HG03045 (cell line): Measurements from ENCODE around the gene AKIRIN2.

ENCODE experiments used
- ATAC-seq: cut with Tn5 transposase; IDR thresholded peaks from one replicate; pipeline ENCODE4 v1.9.1; 2021; ENCODE audit warnings: mild to moderate bottlenecking, moderate library complexity; ENCODE audit not compliant: unreplicated experiment

AKIRIN2 gene

DNA sequence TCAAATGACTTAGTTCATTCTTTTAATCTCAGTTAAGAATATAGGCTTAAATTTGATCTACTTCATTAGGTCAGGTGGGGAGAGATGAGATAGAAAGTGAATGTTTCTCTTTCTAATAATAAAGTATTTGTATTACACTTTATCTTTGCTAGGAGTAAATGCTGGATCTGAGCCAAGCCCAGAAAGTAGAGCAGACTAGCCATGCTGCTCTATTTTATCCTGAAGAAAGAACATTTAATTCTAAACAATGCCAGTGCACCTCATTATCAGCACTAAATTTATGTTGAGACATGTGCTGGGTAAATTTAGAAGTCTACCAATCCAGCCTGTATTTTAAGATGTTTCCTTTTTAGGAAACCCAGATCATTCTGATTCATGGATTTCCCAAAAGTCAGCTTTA lies 43.5 kb downstream of the AKIRIN2 start:
- ATAC-seq = no peak

DNA sequence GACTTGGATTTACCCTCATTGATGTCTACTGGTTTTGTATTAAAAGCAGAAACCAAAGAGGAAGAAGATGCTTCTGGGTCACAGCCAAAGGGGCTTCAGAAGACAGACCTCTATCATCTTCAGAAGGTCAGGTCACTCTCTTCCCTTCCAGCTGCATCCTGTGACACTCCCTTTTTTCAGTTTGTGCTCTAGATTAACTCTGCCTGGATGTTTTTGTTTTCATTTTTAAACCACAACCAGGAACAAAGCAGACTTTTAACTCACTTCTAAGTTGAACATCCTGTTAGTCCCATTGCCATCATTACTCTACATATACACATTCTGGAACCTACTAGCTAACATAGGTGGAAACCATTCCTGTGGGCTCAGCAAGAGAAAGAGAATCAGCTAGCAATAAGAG lies 45.2 kb downstream of the AKIRIN2 start:
- no peak for ATAC-seq

GRCh38 chr6:87655824-87656223 lies 46.2 kb downstream of the AKIRIN2 start:
- ATAC-seq = no peak

DNA sequence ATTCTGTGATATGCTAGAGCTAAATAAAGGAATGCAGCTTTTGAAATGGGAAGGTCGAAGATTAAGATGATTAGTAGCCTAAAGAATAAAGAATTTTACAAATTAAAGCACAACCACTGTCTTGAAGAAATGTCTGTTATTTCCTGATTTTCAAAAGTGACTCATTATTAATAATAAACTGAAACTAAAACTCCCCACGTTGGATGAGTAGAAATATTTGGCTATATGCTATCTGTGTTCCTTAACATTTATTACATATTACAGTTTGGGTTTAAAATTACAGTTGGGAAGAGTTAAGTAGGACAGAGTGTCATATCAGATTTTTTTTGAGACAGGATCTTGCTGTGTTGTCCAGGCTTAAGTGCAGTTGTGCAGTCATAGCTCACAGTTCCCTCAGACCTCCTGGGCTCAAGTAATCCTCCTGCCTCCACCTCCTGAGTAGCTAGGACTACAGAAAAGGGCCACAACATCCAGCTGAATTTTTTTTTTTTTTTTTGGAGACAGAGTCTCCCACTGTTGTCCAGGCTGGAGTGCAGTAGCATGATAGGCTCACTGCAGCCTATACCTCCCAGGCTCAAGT lies 47.1 kb downstream of the AKIRIN2 start:
- ATAC-seq = no peak

- ATAC-seq = no peak
Measured at GRCh38 chr6:87654122-87654521, 47.9 kb downstream of the AKIRIN2 start.

- no peak for ATAC-seq
Measured at GRCh38 chr6:87653074-87653962, 48.7 kb downstream of the AKIRIN2 start.

- ATAC-seq = no peak
Measured at GRCh38 chr6:87645080-87645479, 57.0 kb downstream of the AKIRIN2 start.

- no peak for ATAC-seq
Measured at GRCh38 chr6:87641065-87641692, 60.9 kb downstream of the AKIRIN2 start.

- no peak for ATAC-seq
Measured at GRCh38 chr6:87639373-87639772, 62.7 kb downstream of the AKIRIN2 start.

DNA sequence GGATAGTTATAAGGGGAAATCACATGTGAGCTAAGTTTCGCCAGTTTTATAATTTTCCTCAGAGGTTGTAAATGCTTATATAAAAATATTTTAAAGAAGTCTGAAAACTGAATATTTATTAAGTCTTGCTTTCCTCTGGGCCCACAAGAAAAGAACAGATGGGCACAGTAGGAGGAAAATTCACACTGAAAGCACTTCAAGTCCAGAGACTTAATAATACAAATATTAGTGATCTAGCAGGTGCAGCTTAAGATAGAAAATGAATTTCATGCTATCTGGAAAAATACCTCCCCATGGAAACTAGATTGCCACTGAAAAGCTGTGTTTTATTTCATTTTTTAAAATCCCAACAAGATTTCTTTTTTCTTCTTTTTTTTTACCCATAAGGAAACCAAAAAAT lies 64.9 kb downstream of the AKIRIN2 start:
- no peak for ATAC-seq

DNA sequence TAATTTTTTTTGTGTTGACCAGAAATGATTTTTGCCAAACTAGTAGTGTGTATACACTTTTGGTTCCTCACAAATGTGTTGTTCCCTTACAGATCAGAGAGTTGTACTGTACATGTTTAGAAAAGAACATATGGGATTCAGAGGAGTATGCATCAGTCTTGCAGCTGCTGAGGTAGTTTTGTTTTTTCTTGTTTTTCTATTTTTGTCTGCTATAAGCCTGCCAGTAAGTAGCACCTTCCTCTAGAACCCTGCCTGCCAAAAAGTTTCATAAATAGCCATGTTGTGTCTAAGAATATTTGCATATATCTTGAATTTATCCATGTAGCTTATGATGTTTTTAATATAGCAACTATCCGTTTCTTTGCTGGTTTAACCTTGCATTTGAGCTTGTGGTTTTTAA lies 65.7 kb downstream of the AKIRIN2 start:
- ATAC-seq = no peak

DNA sequence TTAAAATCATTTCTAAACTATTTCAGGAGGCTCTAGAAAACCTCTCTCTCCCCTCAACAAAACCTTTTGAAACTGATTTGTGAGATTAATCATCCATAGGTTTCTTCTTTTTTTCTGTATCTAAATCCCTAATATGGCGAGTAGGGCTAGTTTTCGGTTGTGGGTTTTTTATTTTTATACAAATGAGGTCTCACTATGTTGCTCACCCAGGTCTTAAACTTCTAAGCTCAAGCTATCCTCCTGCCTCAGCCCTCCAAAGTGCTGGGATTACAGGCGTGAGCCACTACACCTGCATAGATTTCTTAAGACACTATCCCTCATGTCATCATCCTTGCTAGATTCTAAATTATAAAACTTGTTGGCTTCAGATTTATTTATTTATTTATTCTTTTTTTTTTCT lies 68.2 kb downstream of the AKIRIN2 start:
- ATAC-seq = no peak

GRCh38 chr6:87630746-87631145 lies 71.3 kb downstream of the AKIRIN2 start:
- no peak for ATAC-seq

GRCh38 chr6:87628881-87629280 lies 73.2 kb downstream of the AKIRIN2 start:
- ATAC-seq = no peak

DNA sequence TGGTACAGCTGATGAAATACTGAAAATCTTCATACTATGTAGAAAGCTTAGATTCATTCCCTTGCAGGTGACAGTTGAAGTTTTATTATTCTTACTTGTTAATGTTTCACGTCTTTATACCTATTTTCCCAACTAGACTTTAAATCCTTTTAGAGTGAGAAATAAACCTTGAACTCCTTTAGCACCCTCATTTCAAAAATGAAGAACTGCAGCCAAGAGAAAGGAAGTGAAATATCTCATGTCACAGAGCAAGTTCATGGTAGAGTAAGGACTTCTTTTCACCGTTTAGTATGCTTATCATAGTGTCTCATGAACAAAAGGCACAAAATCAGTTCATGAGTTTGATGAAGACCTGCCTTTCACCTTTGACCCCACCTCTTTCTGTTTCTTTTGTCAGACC lies 73.6 kb downstream of the AKIRIN2 start:
- ATAC-seq = no peak
